GM23248 (cell line): ENCODE data around the gene SGK1.

Experiments
- EZH2 ChIP-seq: fragments of 200-600 bp; sonication (generic); IDR thresholded peaks from 2 replicates; pipeline ENCODE4 v1.6.1; 2018; ENCODE audit warnings: antibody characterized with exemption, mild to moderate bottlenecking; ENCODE audit not compliant: insufficient read depth, poor library complexity, severe bottlenecking
- EZH2phosphoT487 ChIP-seq: fragments of 200-600 bp; sonication (generic); IDR thresholded peaks from 2 replicates; pipeline ENCODE4 v1.6.1; 2018; ENCODE audit warnings: antibody characterized with exemption, moderate library complexity, mild to moderate bottlenecking, low read depth; ENCODE audit not compliant: insufficient read depth

- no peak for TF ChIP-seq EZH2phosphoT487
- TF ChIP-seq EZH2, result no peak
These were observed 84.5 kb downstream of the SGK1 start for GRCh38 chr6:134233180-134233955.
